SH-SY5Y (cell line): ENCODE measurements around the gene HTR1D.

Source experiments
- GATA2 ChIP-seq: IDR thresholded peaks from 2 replicates; pipeline ENCODE4 v1.6.1; 2011; ENCODE audit warnings: mild to moderate bottlenecking, low read depth, low read length
- GATA3 ChIP-seq: IDR thresholded peaks from 2 replicates; pipeline ENCODE4 v1.6.1; 2011; ENCODE audit warnings: low read depth, mild to moderate bottlenecking, low read length, moderate library complexity

DNA sequence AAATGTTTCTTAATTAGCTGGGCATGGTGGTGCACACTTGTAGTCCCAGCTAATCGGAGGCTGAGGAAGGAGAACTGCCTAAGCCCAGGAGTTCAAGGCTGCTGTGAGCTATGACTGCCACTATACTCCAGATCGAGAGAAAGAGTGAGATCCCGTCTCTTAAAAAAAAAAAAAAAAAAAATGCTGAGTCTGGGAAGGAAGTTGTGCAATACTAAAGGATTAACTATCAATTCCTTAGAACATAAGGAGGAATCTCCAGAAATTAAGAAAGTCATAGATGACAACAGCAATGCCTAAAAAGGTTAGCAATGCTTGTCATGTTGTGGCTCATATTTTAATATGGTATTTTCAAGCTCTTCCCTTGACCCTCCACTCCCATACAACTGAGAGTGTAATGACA is 53.9 kb downstream of the HTR1D start:
- no peak for TF ChIP-seq GATA2
- no peak for TF ChIP-seq GATA3
